GM21723 (cell line): Measurements from ENCODE around the gene HTR1D.
"Not testable (repeated sequence)": the region's sequence is repeated elsewhere in the genome, so short reads cannot be mapped to it uniquely, and the experiment has no call there.

ENCODE experiments used
- ATAC-seq: cut with Tn5 transposase; IDR thresholded peaks from one replicate; pipeline ENCODE4 v1.9.1; 2021; ENCODE audit warnings: mild to moderate bottlenecking, moderate library complexity; ENCODE audit not compliant: unreplicated experiment

HTR1D gene, protein sequence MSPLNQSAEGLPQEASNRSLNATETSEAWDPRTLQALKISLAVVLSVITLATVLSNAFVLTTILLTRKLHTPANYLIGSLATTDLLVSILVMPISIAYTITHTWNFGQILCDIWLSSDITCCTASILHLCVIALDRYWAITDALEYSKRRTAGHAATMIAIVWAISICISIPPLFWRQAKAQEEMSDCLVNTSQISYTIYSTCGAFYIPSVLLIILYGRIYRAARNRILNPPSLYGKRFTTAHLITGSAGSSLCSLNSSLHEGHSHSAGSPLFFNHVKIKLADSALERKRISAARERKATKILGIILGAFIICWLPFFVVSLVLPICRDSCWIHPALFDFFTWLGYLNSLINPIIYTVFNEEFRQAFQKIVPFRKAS

DNA sequence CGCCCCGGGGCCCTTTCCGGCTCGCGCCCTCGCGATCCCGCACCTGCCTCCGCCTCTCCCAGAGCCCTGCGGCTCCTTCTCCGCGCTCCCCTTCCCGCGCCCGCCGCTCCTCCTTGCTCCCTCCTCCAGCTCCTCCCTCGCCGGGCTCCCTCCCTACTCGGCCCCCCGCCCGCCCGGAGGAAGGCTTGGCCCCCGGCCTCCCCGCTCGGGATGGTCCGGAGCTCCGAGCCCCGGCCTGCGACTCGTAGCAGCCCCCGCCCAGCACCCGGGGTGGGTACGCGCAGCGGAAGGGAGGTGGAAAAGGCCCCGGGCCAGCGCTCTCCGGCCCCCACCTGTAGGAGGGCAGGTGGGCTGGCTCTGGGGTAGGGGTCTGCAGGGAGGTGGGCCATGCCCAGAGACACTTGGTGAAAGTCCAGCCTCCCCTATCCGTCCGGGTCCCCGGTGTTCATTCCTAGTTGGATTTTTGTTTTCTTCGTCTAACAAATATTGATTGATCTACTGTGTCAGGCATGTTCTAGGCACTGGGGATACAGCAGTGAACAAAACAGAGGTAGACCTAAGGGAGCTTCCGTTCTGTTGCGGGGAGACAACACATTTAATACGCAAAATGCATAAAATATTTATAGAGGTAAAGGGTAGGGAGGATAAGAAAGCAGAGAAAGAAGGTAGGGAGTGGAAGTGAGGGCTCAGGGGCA lies at the start of gene HTR1D:
Gene HTR1D, minus strand, starts transcription at position 82 of the 695 bp plus-strand sequence. CDS start 23,283 bp downstream, outside the sequence.
- no peak for ATAC-seq

DNA sequence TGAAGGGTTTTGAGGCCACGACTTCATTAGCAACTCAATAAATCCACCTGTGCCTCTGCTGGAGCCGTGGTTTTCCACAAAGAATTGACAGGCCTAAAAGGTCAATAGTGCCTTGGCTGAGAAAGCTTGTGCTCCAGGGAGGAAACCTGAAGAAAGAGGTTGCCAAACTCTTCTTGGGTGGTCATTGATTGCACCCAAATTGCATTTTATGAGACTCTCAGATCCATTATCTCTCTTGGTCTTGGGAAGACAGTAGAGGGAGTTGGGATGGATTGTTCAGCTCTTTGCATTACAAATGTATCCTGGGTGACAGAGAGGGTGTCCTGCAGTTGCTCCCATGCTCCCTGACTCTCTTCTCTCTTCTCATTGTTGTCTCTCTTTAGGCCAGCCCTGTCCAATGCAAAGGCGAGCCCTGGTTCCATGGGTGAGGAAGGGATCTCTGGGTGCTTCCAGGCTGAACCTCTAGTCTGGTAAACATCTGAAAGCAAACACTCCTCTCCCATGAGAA lies 46.1 kb upstream of the HTR1D start:
- no peak for ATAC-seq

DNA sequence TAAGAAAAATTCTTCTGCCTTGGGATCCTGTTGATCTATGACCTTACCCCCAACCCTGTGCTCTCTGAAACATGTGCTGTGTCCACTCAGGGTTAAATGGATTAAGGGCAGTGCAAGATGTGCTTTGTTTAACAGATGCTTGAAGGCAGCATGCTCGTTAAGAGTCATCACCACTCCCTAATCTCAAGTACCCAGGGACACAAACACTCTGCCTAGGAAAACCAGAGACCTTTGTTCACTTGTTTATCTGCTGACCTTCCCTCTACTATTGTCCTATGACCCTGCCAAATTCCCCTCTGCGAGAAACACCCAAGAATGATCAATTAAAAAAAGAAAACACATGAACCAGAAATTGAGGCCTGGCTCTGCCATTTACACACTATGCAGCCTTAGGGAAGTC lies 40.8 kb upstream of the HTR1D start:
- not testable (repeated sequence) for ATAC-seq

DNA sequence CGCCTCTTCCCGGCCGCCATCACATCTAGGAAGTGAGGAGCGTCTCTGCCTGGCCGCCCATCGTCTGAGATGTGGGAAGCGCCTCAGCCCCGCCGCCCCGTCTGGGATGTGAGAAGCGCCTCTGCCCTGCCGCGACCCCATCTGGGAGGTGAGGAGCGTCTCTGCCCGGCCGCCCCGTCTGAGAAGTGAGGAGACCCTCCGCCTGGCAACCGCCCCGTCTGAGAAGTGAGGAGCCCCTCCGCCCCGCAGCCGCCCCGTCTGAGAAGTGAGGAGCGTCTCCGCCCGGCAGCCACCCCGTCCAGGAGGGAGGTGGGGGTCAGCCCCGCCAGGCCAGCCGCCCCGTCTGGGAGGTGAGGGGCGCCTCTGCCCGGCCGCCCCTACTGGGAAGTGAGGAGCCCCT lies 40.1 kb upstream of the HTR1D start:
- not testable (repeated sequence) for ATAC-seq

DNA sequence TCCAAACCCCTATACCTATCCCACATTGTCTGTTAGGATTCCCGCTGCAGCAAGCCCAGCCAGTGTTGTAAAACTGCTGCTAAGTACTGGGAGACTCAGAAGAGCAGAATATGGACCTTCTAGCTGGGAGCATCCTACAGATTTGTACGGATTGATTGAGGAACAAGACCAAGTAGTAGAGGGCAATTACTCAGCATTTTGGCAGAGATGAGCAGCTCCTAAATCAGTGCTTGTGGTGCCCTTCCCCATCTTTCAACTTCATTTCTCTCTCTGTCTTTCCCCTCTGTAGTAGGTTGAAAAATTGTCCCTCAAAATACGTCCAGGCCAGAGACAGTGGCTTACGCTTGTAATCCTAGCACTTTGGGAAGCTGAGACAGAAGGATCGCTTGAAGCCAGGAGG lies 37.3 kb upstream of the HTR1D start:
- ATAC-seq: no peak

DNA sequence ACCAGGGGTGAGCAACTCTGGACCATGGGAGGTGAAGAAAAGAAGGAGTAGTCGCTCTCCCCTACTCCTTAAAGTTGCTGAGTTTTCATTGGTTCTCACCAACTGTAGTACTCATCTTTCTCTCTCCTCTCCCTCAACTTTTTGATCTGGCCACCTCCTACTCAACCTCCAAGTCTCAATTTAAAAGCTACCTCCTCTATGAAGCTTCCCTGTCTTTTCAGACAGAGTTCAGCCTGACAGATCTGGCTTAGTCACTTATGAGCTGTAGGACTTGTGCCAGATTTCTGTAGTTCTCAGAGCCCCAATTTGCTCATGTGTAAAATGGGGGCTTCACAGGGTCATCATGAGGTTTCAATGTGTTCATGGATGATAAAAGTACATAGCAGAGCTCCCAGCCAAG lies 34.5 kb upstream of the HTR1D start:
- ATAC-seq: no peak

DNA sequence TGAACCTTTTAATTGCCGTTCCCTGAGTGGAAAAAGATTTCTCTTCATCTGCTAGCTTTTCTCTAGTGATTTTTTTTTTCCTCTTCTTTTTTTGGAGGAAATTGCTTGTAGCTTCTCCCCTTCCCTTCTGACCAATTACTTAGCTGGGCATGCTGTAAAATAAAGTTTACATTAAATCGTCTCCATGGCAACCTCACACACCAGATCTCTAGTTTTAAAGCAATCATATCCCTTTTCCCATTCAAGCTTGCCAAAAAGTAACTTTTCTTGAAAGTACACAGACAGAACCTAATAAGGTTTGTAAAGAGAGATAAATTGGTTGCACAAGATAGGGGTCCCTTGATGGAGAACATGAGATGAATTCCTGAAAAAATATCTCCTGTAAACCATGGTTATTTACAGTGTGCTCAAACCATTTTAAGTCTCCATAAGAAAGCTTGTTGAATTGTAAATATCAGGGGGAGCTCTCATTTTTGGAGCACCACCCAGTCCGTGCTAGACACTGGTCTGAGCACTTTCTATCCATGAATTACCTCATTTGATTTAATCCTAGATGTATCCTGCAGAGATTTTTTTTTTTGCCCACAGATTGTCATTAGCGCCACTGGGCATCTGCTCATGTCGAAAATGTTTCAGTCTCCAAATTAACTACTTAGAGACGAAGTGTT lies 32.6 kb upstream of the HTR1D start:
- ATAC-seq: no peak

DNA sequence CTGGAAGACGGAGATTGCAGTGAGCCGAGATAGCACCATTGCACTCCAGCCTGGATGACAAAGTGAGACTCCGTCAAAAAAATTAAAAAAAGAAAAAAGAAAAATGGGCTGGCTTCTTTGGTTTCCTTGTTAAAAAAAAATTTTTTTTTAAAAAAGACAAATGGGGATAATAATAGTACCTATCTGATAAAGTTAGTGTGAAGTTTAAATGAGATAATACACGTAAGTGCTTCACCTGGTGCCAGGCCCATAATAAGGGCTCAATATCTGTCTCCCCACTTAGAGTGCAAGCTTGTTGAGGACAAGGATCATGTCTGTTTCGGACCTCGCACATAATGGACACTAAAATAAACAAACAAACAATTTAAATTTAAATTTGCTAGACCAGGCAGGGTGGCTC lies 30.0 kb upstream of the HTR1D start:
- ATAC-seq: no peak

DNA sequence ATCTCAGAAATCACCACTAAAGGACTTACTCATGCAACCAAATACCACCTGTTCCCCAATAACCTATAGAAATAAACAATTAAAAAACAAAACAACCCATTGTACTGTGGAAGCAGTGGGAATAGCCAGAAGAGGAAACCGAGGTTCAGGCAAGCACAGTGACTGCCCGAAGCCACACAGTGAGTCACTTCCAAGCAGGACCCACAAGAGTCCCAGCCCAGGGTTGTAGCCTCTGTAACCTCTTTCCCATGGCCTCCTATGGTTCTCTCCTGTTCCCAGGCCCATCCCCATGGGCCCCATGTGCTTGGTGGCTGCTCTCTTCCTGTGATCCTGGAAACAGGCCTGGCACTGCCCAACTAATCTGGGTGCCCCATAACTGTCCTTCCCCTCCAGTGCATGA lies 29.0 kb upstream of the HTR1D start:
- no peak for ATAC-seq

DNA sequence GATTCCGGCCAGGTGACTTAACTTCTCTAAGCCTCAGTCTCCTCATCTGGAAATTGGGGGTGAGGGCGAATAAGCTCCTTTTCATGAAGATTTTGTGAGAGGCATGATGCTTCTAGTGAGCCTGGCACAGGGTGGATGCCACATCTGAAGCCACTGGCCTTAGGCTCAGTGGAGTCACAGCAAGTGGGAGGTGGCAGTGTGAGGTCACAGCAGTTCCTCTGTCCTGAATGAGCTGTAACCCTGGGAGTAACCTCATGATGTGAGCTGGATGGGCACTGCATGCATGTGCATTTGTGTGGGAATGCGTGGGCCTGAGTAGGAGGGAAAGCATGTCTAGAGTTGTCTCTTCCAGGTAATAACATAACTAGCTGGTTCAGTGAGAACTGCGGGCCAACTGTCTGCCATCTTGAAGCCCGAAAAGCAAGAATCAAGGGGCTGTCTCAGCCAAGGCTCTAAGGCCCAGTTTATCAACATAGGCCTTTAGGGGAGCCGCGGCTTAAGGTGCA lies 27.0 kb upstream of the HTR1D start:
- no peak for ATAC-seq

DNA sequence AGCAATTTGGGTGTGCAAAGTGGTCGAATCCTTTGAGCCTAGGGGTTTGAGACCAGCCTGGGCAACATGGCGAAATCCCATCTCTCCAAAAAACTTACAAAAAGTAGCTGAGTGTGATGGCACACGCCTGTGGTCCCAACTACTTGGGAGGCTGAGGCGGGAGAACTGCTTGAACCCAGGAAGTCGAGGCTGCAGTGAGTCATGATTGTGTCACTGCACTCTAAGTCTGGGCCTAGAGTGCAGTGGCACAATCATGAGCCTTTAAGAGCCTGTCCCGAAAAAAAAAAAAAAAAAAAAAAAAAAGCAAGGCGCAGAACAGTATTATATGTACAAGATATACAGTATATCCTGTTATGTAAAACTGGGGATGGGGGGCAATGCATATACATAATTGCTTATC lies 25.1 kb upstream of the HTR1D start:
- ATAC-seq: no peak

DNA sequence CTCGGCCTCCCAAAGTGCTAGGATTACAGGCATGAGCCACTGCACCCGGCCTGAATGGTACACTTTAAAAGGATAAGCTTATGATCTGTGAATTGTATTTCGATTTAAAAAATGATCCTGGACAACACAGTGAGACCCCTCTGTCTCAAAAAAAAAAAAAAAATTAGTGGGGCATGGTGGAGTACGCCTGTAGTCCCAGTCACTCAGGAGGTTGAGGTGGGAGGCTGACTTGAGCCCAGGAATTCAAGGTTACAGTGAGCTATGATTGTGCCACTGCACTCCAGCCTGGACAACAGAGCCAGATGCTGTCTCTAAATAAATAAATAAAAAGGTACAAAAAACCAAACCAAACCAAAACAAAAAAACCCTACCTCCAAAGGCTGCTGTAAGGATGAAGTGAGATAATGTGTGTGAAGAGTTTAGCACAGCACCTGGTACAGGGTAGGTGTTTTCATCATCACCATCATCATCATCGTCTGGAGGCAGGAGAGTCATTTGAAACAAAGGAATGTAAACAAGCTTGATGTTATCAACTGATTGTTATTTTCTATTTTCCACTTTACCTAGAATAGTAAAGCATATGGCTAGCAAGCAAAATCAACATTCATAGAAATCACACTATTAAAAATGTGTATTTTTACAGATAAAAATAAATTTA lies 22.5 kb upstream of the HTR1D start:
- no peak for ATAC-seq

DNA sequence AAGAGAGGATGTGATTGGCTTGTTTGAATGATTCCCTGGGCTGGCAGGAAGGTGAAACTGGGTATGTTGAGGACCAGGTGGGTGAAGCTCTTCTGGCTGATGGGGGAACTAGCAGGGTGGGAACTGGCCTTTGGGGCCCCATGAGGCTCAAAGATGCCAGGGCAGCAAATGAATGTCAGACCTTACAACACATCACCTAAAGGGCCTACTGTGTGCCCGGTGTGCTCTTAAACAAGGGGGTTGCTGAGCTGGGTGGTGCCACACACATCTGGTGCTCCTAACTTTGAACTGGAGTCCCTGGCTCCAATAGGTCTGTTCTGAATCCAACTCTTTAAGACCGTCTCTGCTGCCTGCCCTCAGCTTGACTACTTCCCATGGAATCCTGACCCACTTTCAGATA lies 21.3 kb upstream of the HTR1D start:
- ATAC-seq: no peak

DNA sequence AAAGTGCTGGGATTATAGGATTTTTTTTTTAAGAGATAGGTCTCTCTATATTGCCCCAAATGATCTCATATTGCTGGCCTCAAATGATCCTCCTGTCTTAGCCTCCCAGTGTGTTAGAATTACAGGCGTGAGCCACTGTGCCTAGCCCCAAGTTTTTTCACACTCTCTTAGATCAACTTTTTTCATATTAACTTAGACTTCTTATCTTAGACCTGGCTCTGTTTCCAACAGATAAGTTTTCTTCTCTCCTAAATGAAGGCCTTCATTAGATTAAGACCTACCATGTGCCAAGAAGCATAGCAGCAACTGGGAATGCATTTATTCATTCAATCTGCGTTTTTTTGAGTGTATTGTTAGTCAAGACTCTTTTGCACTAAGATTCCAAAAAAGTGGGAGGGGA lies 20.2 kb upstream of the HTR1D start:
- ATAC-seq: no peak

DNA sequence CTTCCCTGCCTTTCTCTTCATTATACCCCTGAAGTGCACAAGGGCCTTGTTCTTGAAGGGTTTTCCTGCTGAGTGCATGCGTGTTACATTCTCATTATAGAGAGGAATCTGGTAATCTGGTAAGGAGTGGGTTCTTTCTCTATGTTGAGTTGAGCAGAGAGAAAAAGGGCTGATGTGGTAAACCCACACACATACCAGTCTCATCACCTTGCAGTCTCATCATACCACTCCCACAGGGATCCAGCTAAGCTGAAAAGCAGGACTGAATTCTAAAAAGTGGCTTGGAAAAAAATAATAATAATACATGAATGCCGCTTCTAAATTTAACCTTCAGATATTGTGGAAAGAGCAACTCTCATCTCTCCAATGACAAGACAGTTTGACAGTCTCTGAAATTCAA lies 10.5 kb upstream of the HTR1D start:
- no peak for ATAC-seq

DNA sequence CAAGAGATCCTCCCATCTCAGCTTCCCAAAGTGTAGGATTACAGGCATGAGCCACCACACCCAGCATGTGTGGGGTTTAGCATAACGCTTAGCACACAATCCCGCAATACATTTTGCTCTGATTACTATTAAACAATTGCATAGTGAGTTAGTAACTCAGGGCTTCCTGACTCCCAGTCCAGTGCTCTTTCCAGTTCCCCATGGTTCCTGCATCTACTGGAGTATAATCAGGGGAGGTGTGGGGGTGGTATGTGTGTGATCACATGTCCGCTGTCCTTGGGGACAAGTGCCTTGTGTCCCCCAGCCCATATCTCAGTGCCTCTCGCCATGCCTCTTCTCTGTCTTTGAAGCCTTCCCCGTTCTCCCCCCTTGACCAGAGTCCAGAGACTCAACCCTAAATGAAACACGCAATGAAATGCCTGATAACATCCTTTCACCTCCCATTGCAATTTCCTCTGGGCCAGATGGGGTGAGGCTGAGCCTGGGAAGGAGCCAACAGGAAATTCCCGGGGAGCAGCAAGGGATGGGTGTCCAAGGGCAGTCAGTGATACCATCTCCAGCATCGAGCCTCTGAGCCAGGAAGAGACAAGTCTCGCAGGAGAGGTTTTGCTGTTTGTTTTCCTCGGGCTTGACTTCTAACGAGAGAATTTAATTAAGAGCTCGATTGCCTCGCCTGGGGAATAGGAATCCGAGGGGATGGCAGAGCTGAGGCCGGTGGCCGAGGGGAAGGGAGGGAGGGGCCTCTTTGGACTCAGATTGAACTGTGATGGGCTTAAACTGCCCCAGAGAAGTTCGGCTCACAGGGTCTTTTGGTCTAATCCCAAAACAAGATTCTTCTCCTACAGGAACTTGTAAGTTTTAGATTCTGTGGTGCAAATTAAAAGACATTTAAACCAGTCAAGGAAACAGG lies 7.7 kb upstream of the HTR1D start:
- ATAC-seq: no peak

DNA sequence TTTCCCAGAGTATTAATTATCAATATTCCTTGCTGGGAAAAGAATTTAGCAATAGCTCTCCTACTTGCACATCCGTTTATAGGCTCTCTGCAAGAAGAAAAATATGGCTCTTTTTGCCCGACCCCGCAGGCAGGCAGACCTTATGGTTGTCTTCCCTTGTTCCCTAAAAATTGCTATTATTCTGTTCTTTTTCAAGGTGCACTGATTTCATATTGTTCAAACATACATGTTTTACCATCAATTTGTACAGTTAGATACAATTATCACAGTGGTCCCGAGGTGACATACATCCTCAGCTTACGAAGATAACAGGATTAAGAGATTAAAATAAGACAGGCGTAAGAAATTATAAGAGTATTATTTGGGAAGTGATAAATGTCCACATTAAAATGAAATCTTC lies 6.7 kb upstream of the HTR1D start:
- not testable (repeated sequence) for ATAC-seq

DNA sequence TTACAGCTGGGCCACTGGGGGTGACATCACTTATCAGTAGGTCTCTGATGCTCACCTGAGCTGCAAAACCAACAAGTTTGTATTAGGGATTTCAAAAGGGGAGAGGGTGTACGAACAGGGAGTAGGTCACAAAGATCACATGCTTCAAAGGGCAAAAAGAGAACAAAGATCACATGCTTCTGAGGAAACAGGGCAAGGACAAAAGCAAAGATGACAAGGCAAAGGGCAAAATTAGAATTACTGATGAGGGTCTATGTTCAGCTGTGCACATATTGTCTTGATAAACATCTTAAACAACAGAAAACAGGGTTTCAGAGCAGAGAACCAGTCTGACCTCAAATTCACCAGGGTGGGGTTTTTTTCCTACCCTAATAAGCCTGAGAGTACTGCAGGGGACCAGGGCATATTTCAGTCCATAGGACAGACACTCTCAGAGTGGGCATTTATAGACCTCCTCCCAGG lies 6.2 kb upstream of the HTR1D start:
- not testable (repeated sequence) for ATAC-seq

DNA sequence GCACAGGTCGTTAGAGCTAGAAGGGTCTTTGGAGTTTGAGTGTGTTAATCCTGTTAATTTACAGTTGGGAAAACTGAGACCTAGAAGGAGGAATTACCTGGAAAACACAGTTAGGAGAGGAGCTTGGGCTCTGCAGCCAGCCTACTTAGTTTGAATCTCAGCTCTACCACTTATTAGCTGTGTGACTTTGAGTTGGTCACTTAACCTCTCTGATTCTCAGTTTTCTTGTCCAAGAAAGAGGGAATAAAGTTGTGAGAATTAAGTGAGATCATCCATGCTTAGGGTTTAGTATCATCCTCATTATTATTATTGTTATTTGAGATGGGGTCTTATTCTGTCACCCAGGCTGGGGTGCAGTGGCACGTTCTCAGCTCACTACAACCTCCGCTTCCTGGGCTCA lies 5.4 kb upstream of the HTR1D start:
- ATAC-seq: no peak

DNA sequence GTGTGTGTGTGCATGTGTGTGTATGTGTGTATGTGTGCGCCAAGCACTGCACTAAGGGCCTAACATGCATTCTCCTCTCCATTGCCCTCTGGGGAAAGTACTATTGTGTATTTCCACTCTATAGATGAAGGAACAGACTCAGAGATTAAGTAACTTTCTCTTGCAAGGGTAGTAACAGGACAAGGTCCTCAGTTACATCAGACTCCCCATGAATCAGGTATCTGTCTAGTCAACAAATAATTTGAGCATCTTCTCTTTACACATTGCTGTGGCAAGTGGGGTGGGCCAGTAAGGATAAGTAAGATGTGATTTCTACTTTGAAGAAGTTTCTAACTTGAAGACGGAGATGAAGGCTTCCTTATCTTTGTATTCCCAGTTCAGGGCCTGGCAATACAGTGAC lies 5.0 kb upstream of the HTR1D start:
- ATAC-seq: no peak
